GM23248 (cell line): ENCODE data around the gene ZDHHC14. TPM values are rescaled to one million over a fixed set of nuclear protein-coding genes. Genes with fewer than 3 reads are reported as not detected.
A peak's percentile ranks its signal among the peaks of the same experiment; 100 is the strongest.

Experiments
- DNase-seq: peaks from one replicate; pipeline ENCODE4 v3.0.0-alpha.2; 2015
- H2AFZ ChIP-seq: fragments of 200-600 bp; sonication (generic); 2 replicates; pipeline ENCODE4 v1.6.1; 2016; ENCODE audit warnings: antibody characterized with exemption
- H3F3A ChIP-seq: fragments of 200-600 bp; sonication (generic); 2 replicates; pipeline ENCODE4 v1.6.1; 2016; ENCODE audit warnings: mild to moderate bottlenecking, antibody characterized with exemption, mixed run types; ENCODE audit not compliant: insufficient read depth
- H3K27ac ChIP-seq: fragments of 200-600 bp; sonication (generic); 2 replicates; pipeline ENCODE4 v1.5.1; 2016; ENCODE audit warnings: mild to moderate bottlenecking
- H3K27me3 ChIP-seq: fragments of 200-600 bp; sonication (generic); replicated peaks from 2 replicates; pipeline ENCODE4 v1.6.1; 2016; ENCODE audit warnings: mild to moderate bottlenecking; ENCODE audit not compliant: insufficient read depth
- H3K36me3 ChIP-seq: fragments of 200-600 bp; sonication (generic); 2 replicates; pipeline ENCODE4 v1.6.1; 2016; ENCODE audit warnings: low read depth, mild to moderate bottlenecking
- H3K4me1 ChIP-seq: fragments of 200-600 bp; sonication (generic); 2 replicates; pipeline ENCODE4 v1.6.1; 2016; ENCODE audit warnings: mild to moderate bottlenecking; ENCODE audit not compliant: insufficient read depth
- H3K4me2 ChIP-seq: fragments of 200-600 bp; sonication (generic); one replicate; pipeline ENCODE4 v1.6.1; 2016; ENCODE audit warnings: mild to moderate bottlenecking; ENCODE audit not compliant: unreplicated experiment
- H3K4me3 ChIP-seq: fragments of 200-600 bp; sonication (generic); 2 replicates; pipeline ENCODE4 v1.5.1; 2016; ENCODE audit warnings: mild to moderate bottlenecking
- H3K79me2 ChIP-seq: fragments of 200-600 bp; sonication (generic); 2 replicates; pipeline ENCODE4 v1.6.1; 2016; ENCODE audit warnings: mild to moderate bottlenecking; ENCODE audit not compliant: insufficient read depth
- H3K9ac ChIP-seq: fragments of 200-600 bp; sonication (generic); 2 replicates; pipeline ENCODE4 v1.6.1; 2016; ENCODE audit warnings: mild to moderate bottlenecking
- H3K9me2 ChIP-seq: fragments of 200-600 bp; sonication (generic); 2 replicates; pipeline ENCODE4 v1.6.1; 2016; ENCODE audit warnings: mixed run types, mild to moderate bottlenecking, moderate library complexity; ENCODE audit not compliant: insufficient read depth
- H3K9me3 ChIP-seq: fragments of 200-600 bp; sonication (generic); one replicate; pipeline ENCODE4 v1.6.1; 2017; ENCODE audit warnings: low read depth
- H4K20me1 ChIP-seq: fragments of 200-600 bp; sonication (generic); 2 replicates; pipeline ENCODE4 v1.6.0; 2016; ENCODE audit not compliant: insufficient read depth
- EZH2 ChIP-seq: fragments of 200-600 bp; sonication (generic); IDR thresholded peaks from 2 replicates; pipeline ENCODE4 v1.6.1; 2018; ENCODE audit warnings: antibody characterized with exemption, mild to moderate bottlenecking; ENCODE audit not compliant: insufficient read depth, poor library complexity, severe bottlenecking
- EZH2phosphoT487 ChIP-seq: fragments of 200-600 bp; sonication (generic); IDR thresholded peaks from 2 replicates; pipeline ENCODE4 v1.6.1; 2018; ENCODE audit warnings: antibody characterized with exemption, moderate library complexity, mild to moderate bottlenecking, low read depth; ENCODE audit not compliant: insufficient read depth
- WGBS, 2 experiments: methylation state at CpG; one replicate each; pipeline ENCODE4 v1.1.6; 2015 to 2017; ENCODE audit warnings: low lambda C conversion rate in 2 of 2, low coverage in 1 of 2; ENCODE audit errors: missing lambda C conversion rate in 2 of 2; 5-methylcytosine and 5-hydroxymethylcytosine counted together
- in situ Hi-C: fragments of 300-500 bp; cut with MboI; formaldehyde crosslinking; loops from 2 replicates; pipeline ENCODE4 v1.15.0; 2020
- polyA plus RNA-seq: library from polyadenylated mRNA; unstranded; fragments of >200 nt; fragmentation: Nextera tagmentation; extraction: Ambion mirVana; gene quantifications from 2 replicates; pipeline ENCODE4 v1.2.1, GENCODE V29; 2016
- total RNA-seq: library from RNA; depleted of rRNA; stranded (reverse); fragments of >200 nt; shearing (Covaris generic); gene quantifications from 2 replicates; pipeline ENCODE4 v1.2.3, GENCODE V29; 2014

The ZDHHC14 gene
- total and polyA plus RNA-seq, 2 experiments from 2014 or later = 1.4 to 4.5 TPM

DNA sequence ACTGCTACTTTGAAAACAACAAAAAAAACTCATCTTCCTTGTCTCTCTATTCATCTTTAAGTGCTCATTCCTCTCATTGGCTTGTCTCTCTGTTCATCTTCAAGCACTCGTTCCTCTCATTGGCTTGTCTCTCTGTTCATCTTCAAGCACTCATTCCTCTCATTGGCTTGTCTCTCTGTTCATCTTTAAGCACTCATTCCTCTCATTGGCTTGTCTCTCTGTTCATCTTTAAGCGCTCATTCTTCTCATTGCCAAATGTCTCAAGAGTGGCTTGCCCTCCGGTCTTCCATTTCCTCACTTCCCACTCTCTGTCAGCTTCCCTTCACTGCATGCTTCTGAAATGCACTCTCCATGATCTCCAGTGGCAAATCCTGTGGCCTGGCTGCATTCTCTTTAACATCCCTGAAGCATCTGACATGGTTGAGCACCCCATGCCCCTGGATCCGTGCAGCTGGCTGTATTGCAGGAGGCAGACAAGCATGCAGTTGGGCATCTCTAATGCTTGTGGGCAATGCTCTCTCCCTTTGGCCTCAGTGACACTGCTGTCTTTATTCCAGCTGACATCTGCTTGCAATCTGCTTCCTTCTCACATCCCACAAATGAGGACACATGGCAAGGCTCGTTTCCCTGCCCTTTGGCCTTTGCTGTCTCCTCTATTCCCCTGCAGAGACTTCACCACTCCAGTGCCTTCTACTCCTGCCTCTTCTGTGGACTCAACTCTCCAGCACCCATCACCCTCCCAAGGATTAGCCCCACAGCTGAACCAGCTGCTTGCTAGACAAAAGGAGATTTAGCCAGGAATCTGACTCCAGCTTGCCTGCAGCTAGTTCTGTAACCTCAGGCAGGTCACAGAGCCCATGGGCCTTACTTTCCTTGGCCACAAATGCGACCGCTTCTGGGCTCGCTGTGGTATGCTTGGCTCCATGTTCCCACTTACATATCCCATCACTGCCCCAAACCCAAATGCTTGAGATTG, 298.9 kb downstream of the ZDHHC14 start:
- Histone ChIP-seq H3K9me2 (no peaks in the 10 kb centered on the region), H3K4me3 (no peak overlapping the region), H3K9ac (no peak overlapping the region), H3F3A (no peaks in the 10 kb centered on the region), H3K4me2 (no peak overlapping the region), H2AFZ (no peak overlapping the region), H3K27ac (no peak overlapping the region), H3K4me1 (peaks cover 9% of the 10 kb centered on the region), H4K20me1 (no peaks in the 10 kb centered on the region), H3K79me2 (no peaks in the 10 kb centered on the region), H3K27me3 (no peaks in the 10 kb centered on the region), H3K9me3 (no peaks in the 10 kb centered on the region), H3K36me3 (no peaks in the 10 kb centered on the region)
- in situ Hi-C loops = no loop called here
- no peak for DNase-seq
- 50 to 55% methylated on average over 8 of the region's 8 CpGs for WGBS, 2 experiments
- TF ChIP-seq EZH2 (no peak), EZH2phosphoT487 (no peak)

DNA sequence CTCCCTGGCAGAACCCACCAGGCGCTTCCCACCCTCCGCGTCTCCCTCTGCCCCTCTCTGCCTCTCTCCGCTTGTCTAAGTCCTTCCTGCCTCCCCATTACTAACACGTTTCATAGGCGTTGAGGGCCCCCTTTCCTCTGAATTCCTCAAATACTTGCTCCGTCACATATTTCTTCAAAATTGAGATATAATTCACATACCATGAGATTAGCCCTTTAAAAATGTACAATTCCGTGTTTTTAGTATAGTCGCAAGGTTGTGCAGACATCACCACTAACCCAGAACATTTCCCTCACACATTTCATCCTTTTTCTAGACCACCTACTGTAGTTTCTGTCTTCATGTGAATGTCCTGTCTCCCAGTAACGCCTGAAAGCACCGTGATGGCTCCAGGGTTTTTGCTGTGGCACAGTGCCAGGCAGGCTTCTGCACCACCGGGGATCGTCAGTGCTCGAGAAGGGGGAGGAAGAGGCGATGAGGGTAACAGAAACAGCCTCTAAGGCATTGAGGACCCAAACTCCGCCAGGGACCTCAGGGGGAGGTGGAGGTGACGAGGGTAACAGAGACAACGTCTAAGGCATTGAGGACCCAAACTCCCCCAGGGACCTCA, 300.2 kb downstream of the ZDHHC14 start:
- in situ Hi-C loops = no loop called here
- Histone ChIP-seq H3K4me1 (peaks cover 9% of the 10 kb centered on the region), H4K20me1 (no peaks in the 10 kb centered on the region), H3F3A (no peaks in the 10 kb centered on the region), H3K27ac (no peak overlapping the region), H3K27me3 (no peaks in the 10 kb centered on the region), H3K9ac (no peak overlapping the region), H3K36me3 (no peaks in the 10 kb centered on the region), H2AFZ (no peak overlapping the region), H3K4me3 (no peak overlapping the region), H3K9me2 (no peaks in the 10 kb centered on the region), H3K9me3 (no peaks in the 10 kb centered on the region), H3K4me2 (no peak overlapping the region), H3K79me2 (no peaks in the 10 kb centered on the region)
- DNase-seq = no peak
- no peak for TF ChIP-seq EZH2
- no peak for TF ChIP-seq EZH2phosphoT487
- 81 to 82% methylated on average over 18 of the region's 18 CpGs for WGBS, 2 experiments

DNA sequence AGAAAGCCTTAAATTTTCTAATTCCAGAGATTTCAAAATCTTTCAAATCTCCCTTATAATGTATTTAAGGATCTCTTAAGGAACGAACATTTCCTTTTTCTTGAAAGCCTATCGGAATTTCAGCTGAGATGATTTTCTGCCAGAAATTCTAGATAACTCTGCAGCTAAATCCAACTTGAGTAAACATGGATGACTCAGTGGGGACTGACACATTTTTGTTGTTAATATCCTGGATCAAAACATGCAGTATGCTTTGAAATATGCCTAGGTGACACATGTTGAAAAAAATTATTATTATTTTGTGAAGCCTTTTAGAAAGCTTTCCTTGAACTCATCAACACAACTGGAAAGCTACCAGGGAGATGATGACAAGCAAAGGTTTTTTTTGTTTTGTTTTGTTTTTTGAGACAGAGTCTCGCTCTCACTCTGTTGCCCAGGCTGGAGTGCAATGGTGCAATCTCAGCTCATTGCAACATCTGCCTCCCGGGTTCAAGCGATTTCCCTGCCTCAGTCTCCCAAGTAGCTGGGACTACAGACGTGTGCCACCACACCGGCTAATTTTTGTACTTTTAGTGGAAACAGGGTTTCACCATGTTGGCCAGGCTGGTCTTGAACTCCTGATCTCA, 302.0 kb downstream of the ZDHHC14 start:
- TF ChIP-seq EZH2 (no peak), EZH2phosphoT487 (no peak)
- Histone ChIP-seq H3F3A (no peaks in the 10 kb centered on the region), H4K20me1 (no peaks in the 10 kb centered on the region), H3K4me1 (peaks cover 9% of the 10 kb centered on the region), H3K9ac (no peak overlapping the region), H3K4me3 (no peak overlapping the region), H3K9me3 (no peaks in the 10 kb centered on the region), H3K79me2 (no peaks in the 10 kb centered on the region), H3K36me3 (no peaks in the 10 kb centered on the region), H3K9me2 (no peaks in the 10 kb centered on the region), H3K27me3 (no peaks in the 10 kb centered on the region), H3K27ac (no peak overlapping the region), H2AFZ (no peak overlapping the region), H3K4me2 (peak overlapping the region; percentile 13)
- in situ Hi-C loops = no loop called here
- peak; percentile 78 for DNase-seq
- 16 to 17% methylated on average over 7 of the region's 7 CpGs for WGBS, 2 experiments

DNA sequence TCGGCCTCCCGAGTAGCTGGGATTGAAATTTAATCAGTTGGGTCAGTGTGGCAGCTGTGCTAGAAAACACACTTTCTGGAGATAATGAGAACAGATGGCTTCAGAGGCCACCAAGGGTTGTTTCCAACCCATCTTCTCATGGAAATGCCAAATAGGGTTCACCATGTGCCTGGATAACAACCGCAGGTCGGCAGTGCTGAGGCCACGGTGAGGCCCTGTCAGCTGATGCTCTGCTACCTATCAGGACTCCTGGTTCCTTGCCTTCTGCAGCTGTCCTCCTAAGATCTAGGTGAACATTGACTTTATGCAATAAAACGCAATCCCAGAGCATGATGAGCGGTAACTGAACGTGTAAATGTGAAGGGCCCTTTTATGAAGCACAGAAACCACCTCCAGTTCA, 302.7 kb downstream of the ZDHHC14 start:
- H3K36me3 ChIP-seq = no peaks in the 10 kb centered on the region
- in situ Hi-C loops = no loop called here
- no peak overlapping the region for H3K4me2 ChIP-seq
- no peaks in the 10 kb centered on the region for H3K79me2 ChIP-seq
- peaks cover 9% of the 10 kb centered on the region for H3K4me1 ChIP-seq
- H3K9ac ChIP-seq = no peak overlapping the region
- no peak overlapping the region for H3K27ac ChIP-seq
- no peaks in the 10 kb centered on the region for H3K27me3 ChIP-seq
- TF ChIP-seq EZH2 (no peak), EZH2phosphoT487 (no peak)
- no peaks in the 10 kb centered on the region for H3F3A ChIP-seq
- no peaks in the 10 kb centered on the region for H3K9me3 ChIP-seq
- 68 to 70% methylated on average over 8 of the region's 8 CpGs for WGBS, 2 experiments
- H2AFZ ChIP-seq = no peak overlapping the region
- H3K4me3 ChIP-seq = no peak overlapping the region
- H3K9me2 ChIP-seq = no peaks in the 10 kb centered on the region
- H4K20me1 ChIP-seq = no peaks in the 10 kb centered on the region
- DNase-seq = no peak
